Upper lobe of right lung (tissue), 1 donor: ENCODE data around the gene IL1RAPL1. TPM values are rescaled to one million over a fixed set of nuclear protein-coding genes. Genes with fewer than 3 reads are reported as not detected.

ENCODE experiments used
- ATAC-seq: fragments of 200-7000 bp; cut with Tn5 transposase; one replicate; pipeline ENCODE4 v1.9.1; 2020; ENCODE audit warnings: mild to moderate bottlenecking, moderate library complexity
- DNase-seq: peaks from one replicate; pipeline ENCODE4 v3.0.0-alpha.2; 2020
- H3K27ac ChIP-seq: fragments of 200-600 bp; one replicate; pipeline ENCODE4 v1.8.0; 2022
- H3K27me3 ChIP-seq: fragments of 200-600 bp; one replicate; pipeline ENCODE4 v1.8.0; 2022; ENCODE audit warnings: mild to moderate bottlenecking
- H3K36me3 ChIP-seq: fragments of 200-600 bp; one replicate; pipeline ENCODE4 v1.8.0; 2022
- H3K4me1 ChIP-seq: fragments of 200-600 bp; one replicate; pipeline ENCODE4 v1.8.0; 2022
- H3K4me3 ChIP-seq: fragments of 200-600 bp; one replicate; pipeline ENCODE4 v1.8.0; 2022; ENCODE audit warnings: mild to moderate bottlenecking
- H3K9me3 ChIP-seq: fragments of 200-600 bp; one replicate; pipeline ENCODE4 v1.8.0; 2022
- CTCF ChIP-seq: fragments of 200-600 bp; IDR thresholded peaks from one replicate; pipeline ENCODE4 v1.8.0; 2022; ENCODE audit warnings: antibody characterized with exemption
- intact Hi-C: fragments of 100-400 bp; cut with DNase I; formaldehyde crosslinking; loops from one replicate; pipeline ENCODE4 v1.11.0; 2022
- total RNA-seq: library from RNA; stranded (reverse); fragmentation: NEBNext Ultra II Directional; extraction: Animal tissue kit (Norgen Biotek cat#: 25700); gene quantifications from one replicate; pipeline ENCODE4 v1.2.1, GENCODE V29; 2021
- donor health status: DM: no; HTN: yes; CAD: no; lungs with severe emphysema.

IL1RAPL1 gene
- total RNA-seq, 1 donor from 2014 or later = not detected

DNA sequence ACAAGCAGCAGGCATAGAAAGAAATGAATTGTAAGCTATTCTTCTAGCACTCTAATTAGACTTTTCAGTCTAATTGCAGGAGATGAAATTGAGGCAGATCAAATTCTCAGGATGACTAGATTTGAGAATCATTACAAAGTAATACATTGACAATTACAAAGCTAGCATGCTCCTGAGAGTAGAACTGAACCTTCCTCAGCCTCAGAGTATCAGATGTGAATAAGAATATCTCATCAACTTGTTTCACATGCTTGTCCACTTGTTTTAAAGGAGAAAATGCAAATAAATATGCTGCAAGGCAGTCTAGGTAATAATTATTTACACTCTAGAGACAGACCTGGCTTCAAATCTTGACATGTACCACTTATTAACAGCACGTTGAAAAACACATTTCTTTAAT is 1137.1 kb downstream of the IL1RAPL1 start:
- Histone ChIP-seq H3K4me1 (no peaks in the 10 kb centered on the region), H3K36me3 (no peaks in the 10 kb centered on the region), H3K9me3 (no peaks in the 10 kb centered on the region), H3K27me3 (no peaks in the 10 kb centered on the region), H3K4me3 (no peak overlapping the region), H3K27ac (no peak overlapping the region)
- TF ChIP-seq CTCF = no peak
- DNase-seq = no peak
- intact Hi-C loops = no loop called here
- no peak for ATAC-seq

DNA sequence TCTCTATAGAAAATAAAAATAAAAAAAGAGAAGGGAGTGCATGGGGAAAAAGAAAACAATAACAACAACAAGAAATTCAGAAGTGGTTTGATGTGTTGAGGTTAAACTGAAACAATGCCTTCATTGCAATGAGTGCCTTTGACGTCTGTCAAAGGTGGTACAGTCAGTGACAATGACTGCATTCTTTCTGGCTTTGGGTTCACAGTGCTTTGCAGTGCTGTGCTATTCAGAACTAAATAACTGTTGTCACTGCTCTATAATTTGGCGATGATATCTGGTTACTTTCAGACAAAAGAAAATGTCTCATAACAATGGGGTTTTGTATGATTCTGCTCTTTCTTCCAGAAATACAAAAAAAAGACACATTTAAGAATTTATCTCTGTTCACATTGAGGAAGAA is 1139.6 kb downstream of the IL1RAPL1 start:
- DNase-seq = no peak
- Histone ChIP-seq H3K4me1 (no peaks in the 10 kb centered on the region), H3K9me3 (no peaks in the 10 kb centered on the region), H3K27ac (no peak overlapping the region), H3K36me3 (no peaks in the 10 kb centered on the region), H3K27me3 (no peaks in the 10 kb centered on the region), H3K4me3 (no peak overlapping the region)
- ATAC-seq = no peak
- TF ChIP-seq CTCF = no peak
- intact Hi-C loops = no loop called here

- intact Hi-C loops = no loop called here
- no peak for TF ChIP-seq CTCF
- ATAC-seq = no peak
Measured at GRCh38 chrX:29728639-29729038, 1141.4 kb downstream of the IL1RAPL1 start.

DNA sequence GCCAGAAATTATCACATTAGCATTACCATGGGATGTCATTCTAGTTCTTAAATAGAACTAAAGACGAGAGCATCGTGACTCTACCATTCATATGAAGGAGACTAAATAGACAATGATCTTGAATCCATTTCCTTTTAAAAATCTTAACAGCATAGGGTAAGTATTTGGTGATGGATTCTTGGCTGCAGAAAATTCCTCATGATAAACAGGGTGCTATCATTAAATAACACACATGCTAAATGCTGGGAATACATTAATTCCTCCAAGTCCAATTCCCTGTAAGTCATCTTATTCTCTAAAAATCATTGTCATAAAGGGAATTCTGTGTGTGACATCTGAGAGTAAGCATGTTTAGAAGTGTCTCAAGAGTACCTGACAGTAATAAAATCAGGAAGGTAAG is 1157.7 kb downstream of the IL1RAPL1 start:
- no peak for TF ChIP-seq CTCF
- H3K4me3 ChIP-seq = no peak overlapping the region
- intact Hi-C loops = no loop called here

More at GRCh38 chrX:29728639-29729038, 1141.4 kb downstream of the IL1RAPL1 start:
- Histone ChIP-seq H3K9me3 (no peaks in the 10 kb centered on the region), H3K36me3 (no peaks in the 10 kb centered on the region), H3K27me3 (no peaks in the 10 kb centered on the region), H3K4me1 (no peaks in the 10 kb centered on the region), H3K27ac (no peak overlapping the region), H3K4me3 (no peak overlapping the region)
- no peak for DNase-seq

DNA sequence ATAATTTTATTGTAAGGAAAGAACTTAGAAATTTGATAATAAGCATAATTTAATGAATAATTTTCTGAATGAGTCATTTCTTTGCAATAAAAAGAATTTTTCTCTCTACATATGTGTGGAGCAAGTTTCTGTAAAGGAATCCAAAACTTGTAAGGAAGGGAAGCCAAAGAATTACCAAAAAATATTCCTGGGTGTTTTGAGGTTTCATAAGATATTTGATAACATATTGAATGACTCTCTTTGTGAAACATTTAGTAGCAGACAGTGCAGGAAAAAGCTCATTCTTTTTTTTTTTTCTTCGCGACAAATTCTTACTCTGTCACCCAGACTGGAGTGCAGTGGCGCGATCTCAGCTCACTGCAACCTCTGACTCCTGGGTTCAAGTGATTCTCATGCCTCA is 1159.1 kb downstream of the IL1RAPL1 start:
- Histone ChIP-seq H3K9me3 (no peaks in the 10 kb centered on the region), H3K27ac (no peak overlapping the region), H3K27me3 (no peaks in the 10 kb centered on the region), H3K36me3 (no peaks in the 10 kb centered on the region), H3K4me1 (no peaks in the 10 kb centered on the region), H3K4me3 (no peak overlapping the region)
- intact Hi-C loops = no loop called here
- TF ChIP-seq CTCF = no peak
- DNase-seq (no peak), ATAC-seq (no peak)

More for the DNA sequence above, 1157.7 kb downstream of the IL1RAPL1 start:
- no peaks in the 10 kb centered on the region for H3K9me3 ChIP-seq
- no peaks in the 10 kb centered on the region for H3K27me3 ChIP-seq
- no peaks in the 10 kb centered on the region for H3K36me3 ChIP-seq
- no peak for DNase-seq
- H3K27ac ChIP-seq = no peak overlapping the region
- H3K4me1 ChIP-seq = no peaks in the 10 kb centered on the region
- no peak for ATAC-seq

- Histone ChIP-seq H3K27me3 (no peaks in the 10 kb centered on the region), H3K4me3 (no peak overlapping the region), H3K4me1 (no peaks in the 10 kb centered on the region), H3K36me3 (no peaks in the 10 kb centered on the region), H3K9me3 (no peaks in the 10 kb centered on the region), H3K27ac (no peak overlapping the region)
- intact Hi-C loops = no loop called here
- no peak for TF ChIP-seq CTCF
- DNase-seq (no peak), ATAC-seq (no peak)
Measured at GRCh38 chrX:29762006-29762405, 1174.8 kb downstream of the IL1RAPL1 start.
